HG02885 (cell line): ENCODE measurements around the gene SLC5A12.

Experiments
- ATAC-seq: cut with Tn5 transposase; IDR thresholded peaks from one replicate; pipeline ENCODE4 v1.9.1; 2021; ENCODE audit warnings: mild to moderate bottlenecking; ENCODE audit not compliant: unreplicated experiment, poor library complexity

Gene SLC5A12, protein sequence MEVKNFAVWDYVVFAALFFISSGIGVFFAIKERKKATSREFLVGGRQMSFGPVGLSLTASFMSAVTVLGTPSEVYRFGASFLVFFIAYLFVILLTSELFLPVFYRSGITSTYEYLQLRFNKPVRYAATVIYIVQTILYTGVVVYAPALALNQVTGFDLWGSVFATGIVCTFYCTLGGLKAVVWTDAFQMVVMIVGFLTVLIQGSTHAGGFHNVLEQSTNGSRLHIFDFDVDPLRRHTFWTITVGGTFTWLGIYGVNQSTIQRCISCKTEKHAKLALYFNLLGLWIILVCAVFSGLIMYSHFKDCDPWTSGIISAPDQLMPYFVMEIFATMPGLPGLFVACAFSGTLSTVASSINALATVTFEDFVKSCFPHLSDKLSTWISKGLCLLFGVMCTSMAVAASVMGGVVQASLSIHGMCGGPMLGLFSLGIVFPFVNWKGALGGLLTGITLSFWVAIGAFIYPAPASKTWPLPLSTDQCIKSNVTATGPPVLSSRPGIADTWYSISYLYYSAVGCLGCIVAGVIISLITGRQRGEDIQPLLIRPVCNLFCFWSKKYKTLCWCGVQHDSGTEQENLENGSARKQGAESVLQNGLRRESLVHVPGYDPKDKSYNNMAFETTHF

DNA sequence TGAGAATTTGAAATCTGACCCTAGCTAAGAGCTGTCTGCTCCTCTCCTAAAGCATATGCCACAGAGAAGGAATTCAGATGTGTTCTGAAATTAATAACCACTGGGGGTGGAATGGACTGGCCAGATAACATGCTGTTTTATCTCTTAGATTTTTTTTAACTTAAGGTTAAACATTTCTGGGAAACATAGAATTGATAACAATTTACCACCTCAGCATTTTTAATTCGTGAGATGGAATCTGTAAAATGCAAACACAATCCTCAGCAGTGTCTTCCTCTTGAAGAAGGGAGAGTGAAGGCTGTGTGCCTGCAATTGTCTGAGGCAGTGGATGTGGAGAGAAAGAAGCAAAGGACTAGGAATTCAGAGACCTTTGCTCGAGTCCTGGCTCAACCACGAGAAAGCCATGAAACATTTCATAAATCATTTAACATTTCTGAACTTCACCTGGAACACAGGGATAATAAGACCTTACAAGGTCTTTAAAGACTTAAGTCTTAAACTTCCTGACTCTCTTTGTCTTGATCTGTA is at the start of gene SLC5A12:
Gene SLC5A12 (minus strand): TSS at position 113 of the 528 bp plus-strand sequence. CDS start 346 bp downstream, outside the sequence.
- no peak for ATAC-seq

DNA sequence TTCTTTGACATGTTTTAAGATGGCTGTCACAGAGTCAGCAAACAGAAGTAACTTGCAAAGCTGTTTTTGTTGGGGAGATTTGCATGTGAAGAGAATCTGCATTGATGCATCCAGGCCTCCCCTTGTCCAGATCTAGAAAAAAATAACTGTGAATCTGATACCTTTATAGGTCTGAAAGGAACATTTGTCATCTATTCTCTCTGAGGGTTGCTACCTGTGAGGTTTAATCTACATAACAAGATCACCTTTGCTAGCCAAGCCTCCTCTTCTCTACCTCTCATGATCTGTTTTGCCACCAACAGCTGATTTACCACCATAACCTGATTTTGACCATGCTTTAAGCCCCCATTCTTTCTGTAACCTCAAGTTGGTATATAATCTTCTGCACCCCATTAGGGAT is 47.2 kb upstream of the SLC5A12 start:
- ATAC-seq: no peak

DNA sequence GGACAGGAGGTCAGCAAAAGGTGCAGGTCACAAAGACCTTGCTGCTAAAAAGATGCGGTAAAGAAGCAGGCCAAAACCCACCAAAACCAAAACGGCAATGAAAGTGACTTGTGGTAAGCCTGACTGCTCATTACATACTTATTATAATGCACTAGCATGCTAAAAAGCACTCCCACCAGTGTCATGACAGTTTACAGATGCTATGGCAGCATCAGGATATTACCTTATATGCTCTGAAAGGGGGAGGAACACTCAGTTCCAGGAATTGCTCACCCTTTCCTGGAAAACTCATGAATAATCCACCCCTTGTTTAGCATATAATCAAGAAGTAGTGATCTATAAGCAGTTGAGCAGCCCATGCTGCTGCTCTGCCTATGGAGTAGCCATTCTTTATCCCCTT is 45.2 kb upstream of the SLC5A12 start:
- ATAC-seq: peak; percentile 50

DNA sequence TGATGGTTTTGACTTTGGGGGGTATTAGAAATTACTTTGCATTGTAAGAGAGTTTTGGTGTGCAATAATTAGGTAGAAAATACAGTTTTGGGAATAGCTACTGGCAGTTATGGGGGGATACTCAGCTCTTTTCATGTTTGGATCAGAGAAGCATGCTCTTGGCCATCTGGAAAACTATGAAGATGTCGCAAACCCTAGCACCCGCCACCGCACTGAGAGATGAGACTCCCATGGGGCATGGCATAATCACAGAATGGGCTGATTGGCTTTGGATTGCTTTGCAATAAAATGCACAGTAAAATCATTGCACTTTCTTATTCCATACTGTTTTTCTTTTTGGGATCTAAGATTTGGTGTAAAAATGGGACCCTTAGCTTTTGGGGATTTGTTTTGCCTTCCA is 43.5 kb upstream of the SLC5A12 start:
- no peak for ATAC-seq

DNA sequence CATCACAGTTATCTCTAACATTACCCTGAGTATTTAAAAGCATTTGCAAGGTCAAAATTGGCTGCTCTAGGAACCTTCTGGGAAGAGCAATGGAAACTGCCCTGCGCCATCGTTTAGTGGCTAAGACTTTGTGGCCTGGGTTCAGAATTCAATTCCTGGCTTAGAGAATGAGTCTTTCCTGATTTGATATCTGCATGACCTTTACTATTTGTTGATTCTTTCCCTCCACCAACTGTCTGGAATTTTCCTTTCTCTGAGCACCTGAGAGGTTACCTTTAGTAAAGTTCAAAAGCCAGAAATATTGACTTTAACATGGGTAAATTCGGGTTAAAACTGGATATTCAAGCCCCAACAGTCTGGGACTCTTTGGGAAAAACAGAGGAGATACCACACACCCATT is 43.0 kb upstream of the SLC5A12 start:
- no peak for ATAC-seq

DNA sequence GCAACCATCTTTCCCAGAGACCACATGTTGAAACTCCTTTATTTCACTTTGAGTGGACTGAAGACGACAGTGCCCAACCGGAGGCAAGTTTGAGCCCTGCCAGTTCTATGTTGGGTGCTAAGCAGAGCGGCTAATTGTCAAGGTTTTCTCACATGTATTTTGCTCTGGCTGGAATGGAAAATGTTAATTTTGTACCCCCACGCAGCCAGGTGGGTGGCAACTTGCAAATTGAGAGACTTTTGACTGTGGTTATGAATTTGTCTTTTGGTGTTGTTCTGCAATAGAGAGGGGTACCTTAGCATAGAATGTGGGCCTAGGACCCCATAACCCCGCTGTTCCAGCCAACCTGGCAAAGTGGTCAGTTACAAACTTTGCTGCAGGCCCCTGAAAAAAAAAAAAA is 42.5 kb upstream of the SLC5A12 start:
- no peak for ATAC-seq

DNA sequence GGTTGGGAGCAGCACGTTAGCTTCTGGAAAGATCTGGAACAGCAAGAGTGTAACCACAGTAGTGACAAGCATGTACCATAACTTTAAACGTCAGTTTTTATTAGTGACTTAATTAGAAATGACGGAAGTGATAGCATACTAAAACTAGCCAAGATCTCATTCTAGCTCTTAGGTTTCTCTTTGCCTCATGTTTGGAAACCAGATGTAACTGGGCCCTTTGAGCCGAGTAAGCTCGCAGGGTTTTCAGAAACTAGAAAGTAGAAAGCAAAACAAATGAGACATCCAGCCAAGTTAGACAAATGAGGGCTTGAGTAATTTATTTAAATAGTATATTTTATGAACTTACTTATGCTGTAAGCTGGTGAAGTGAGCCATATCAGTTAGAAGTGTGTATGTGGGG is 40.2 kb upstream of the SLC5A12 start:
- peak; percentile 80 for ATAC-seq

DNA sequence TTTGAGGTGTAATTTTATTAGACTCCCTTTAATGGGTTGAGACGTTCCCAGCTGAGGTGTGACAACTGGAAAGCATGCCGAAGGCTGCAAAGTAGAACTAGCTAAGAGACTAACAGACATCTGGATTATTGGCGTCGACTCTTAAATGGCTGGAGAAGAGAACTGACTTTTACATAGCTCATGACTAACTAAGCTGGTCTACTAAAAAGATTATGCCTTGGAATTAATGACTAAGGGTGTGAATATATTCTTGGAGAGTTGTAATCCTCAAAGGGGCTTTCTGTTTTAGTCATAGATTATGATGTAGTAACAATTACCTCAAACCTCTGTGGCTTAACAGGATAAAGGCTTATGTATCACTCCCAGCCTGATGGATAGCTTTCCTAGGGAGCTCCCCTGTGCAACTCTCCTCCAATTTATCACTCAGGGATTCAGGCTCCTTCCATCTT is 39.5 kb upstream of the SLC5A12 start:
- no peak for ATAC-seq

DNA sequence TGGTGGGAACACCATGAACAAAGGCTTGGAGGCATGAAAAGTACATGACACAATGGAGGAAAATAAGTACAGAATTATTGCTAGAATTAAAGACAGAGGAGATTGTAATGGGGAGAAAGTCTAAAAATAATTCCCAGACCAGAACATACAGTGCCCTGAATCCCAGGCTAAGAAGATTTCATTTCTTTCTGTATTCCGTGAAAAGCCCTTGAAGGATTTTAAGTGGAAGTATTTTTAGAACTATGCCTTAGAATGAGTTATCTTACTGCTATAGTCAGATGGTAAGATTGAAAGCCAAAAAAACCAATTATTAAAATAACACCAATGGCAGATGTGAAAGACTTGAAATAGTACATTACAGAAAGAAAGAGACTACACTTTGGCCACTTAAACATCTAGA is 36.1 kb upstream of the SLC5A12 start:
- ATAC-seq: no peak

DNA sequence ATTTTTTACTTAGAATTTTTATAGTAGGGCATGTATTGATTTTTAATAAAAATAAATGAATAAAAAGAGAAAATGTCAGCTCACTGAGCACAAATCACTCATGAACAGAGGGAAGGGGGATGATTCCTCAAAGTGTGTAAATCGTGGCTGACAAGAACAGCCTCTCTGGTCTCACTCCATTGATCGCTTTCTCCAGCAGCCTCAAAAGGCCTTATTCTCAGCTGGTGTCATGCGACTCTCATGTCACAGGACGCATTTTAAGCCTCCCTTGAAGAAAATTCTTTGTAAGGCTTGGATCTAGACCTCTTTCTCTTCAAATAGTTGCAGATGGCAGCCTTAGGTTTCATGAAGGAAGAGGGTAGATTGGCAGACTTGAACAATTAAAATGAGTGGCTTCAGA is 33.9 kb upstream of the SLC5A12 start:
- no peak for ATAC-seq

DNA sequence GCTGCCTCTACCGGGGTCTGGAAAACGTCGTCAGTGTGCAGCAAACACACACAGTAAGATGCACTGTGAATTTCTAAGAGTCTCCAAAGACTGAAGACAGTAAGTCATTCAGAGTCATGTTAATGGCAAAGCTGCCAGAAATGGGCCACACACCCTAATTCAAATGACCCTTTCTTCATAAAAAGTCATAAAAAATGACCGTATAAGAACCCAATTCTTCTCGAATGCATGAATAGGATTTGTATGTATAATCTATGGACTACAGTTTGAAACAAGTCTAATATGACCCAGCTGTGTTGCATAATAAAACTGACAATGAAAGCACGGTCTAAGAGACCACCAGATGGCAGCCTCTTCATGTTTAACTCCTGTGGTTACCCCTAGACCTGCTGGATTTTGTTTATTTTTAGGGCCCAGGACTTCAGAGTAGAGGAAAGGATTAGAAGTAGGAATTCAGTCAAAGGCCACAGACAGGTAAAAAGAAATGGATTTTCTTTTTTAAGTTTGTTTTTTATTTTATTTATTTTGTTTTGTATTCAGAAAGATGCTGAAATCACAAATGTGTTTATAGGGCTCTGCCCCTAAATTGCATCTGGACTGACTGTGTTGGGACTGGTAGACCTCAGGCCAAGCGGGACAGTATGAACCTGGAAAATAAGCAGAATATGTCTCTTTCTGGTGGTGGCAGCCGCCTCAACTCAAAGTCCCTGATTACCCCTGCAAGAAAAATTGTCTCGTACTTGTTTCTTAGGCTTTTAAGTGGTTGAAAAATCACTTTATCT is 32.1 kb upstream of the SLC5A12 start:
- peak; percentile 89 for ATAC-seq

DNA sequence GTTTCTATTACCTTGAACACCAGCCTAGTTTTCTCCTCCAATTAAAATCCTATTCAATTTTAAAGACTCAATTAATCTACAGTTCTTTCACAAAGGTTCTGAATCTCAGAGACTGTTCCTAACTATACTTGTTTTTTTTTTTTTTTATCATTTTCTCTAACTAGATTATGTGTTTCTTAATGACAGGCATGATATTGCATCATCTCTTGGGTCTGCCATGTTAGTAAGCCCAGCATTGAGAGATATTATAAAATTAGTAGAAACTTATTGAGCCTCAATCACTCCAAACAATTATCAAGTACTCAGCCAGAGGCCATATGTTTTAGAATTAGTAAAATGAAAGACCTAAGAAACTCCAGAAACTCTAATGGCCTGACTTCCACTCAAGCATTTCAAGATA is 28.1 kb upstream of the SLC5A12 start:
- ATAC-seq: no peak

DNA sequence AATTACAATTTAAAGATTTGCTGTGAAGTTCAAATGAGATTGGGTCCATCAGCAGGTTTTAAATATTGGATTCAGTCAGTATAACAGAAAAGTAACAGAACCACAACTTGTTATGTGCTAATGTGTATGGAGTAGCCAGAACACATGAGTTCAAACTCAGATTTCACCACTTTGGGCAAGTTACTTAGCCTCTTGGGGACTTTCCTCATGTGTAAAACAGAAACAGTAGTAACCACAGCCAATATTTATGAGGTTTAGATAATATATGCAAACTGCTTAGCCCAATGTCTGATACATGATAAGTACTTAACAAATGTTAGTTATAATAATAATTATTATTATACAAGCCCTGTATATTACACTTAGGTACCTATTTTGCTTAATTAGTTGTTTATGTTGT is 21.8 kb upstream of the SLC5A12 start:
- peak; percentile 90 for ATAC-seq

DNA sequence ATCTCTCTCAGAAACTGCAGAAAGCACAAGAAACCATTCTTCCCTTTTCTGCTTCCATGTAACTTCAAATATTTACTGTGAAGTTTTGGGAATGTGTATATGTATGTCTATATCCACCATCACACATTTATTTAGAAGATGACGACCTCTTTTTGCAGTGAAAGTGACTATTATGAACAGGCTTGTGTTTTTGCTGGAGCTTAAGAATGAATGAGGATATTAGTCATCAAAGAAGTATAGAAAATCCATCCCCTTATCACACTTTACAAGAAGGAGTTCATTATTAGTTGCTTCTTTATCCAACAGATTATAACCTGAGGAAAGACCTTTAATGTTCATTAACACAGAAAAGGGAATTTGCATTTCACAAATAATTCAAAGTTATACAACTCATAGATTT is 21.1 kb upstream of the SLC5A12 start:
- ATAC-seq: no peak

DNA sequence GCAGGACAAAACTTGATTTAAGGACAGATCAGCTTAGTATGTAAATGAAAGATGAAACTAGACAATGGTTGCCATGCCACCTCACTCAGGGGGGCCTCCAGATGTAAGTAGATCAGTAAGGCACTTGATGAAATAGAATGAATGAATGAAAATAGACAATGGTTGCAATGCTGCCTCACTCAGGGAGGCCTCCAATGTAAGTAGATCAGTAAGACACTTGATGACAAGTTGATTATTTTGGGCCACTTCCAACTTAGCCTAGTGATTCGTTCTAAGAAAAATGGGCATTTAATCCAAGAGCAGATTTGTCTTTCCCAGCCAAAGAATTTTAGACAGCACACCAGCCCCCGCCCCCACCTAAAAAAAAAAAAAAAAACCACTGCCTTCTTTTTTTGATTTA is 19.2 kb upstream of the SLC5A12 start:
- ATAC-seq: no peak

DNA sequence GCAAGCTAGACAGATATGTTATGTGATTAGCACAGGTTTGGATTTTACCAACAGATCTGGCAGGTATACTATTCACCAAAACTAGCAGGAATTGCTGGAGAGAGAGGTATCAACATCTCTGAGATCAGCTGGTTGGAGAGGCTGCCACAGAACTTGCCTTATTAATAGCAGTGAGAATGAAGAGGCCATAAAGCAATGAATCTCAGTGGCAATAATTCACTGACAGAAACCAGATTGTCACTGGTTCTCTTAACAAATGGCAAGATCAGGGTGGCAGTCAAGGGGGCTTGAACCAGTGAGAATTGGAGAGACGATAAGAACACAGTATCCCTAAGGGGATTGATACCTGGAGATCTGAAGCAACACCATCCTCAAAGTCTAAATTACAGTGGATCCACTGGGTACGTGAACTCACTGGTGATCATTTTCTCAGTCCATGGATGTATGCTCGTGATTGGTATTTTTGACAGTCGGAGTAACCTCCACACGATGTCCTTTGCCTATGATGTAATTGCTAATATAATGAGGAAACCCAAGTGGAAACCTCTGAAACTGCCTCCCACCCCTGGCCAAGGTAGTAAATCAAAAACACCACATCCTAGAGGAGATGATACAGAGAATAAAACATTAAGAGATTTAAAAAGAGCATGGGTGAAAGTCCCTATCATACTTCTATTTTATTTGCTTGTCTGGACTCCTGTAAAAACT is 17.7 kb upstream of the SLC5A12 start:
- no peak for ATAC-seq

DNA sequence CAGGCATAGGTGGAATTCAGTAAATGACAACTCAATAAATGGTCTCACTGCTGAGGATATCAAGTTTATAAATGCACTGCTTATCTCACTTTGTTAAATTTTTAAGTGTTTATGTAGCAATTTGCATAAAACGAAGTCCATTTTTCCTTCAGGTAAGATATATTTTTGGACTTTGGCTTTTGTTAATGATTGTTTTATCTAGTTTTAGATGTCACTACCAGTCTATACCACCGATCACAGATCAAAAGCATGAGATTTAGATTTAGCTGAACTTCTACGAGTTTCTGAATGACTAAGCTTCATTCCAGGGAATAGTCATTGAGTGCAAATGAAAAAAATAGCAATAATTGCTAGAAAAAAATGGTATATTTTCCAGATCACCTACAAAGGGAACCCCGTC is 12.8 kb upstream of the SLC5A12 start:
- no peak for ATAC-seq

DNA sequence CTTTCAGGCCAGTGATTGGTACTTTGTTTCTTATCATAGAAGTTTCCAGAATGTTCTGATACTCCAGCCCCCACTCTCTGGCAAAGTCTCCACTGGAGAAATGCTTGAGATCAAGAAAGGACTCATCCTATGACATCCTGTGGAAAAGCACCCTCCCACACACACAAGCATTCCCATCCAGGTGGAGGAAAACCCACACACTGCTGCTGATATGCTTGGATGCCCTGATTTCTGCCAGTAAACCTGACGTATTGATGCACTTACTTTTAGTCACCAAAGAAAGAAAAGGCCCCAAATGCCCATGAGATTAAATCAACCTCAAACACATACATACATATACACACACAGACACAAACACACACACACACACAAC is 9.2 kb upstream of the SLC5A12 start:
- ATAC-seq: no peak

DNA sequence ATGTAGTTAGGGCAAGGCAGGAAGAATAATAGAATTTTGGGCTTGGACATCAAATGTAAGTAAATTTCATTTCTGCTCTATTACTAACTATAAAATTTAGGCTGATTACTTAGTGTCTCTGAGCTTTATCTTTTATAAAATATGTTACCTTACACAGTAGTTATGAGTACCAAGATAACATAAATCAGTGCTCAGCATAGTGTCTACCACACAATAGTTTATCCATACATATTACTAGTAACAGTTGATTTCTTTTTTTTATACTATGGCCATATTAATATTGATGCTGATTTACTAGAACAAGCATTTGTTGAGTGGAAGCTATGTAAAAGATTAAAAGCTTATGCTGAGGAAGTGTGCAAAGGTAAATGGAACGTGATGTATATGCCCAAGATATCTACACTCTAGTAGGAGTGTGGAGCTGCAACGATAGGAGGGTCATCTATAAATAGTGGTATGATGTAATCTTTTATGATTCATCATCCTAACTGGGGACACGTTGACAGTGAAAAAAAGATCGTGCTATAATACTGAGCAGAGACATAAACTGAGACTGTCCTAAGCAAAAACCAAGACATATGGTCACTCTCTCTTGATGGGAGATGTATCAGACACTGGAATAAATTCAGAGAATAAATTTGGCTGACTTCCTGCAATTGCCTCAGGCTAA is 8.7 kb upstream of the SLC5A12 start:
- no peak for ATAC-seq

DNA sequence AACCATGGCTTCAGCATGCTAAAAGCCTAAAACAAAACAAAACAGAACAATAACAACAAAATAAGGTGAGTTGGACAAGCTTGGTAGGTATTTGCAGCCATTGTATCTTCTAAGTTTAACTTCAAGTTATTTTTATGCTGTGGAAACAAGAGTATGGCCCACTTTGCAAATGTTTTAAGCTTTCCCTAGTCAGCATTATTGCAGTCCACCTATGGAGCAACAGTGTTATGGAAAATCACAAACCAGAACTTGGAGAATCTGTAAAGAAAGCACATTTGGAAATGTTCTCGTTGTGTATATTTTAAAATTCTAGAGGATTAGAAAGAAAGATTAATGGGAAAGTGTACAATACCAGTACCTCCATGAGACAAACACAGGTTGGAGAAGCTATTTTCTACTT is 7.4 kb upstream of the SLC5A12 start:
- no peak for ATAC-seq
